Measurements from ENCODE around the gene KCNIP1.

Gene KCNIP1

GRCh38 chr5:170493028-170493820 lies 10.6 kb upstream of the KCNIP1 start:
- no peak for DNase-seq (ENCODE audit: low read depth in 1 of 2, low spot score in 1 of 2)
- Histone ChIP-seq H3K27ac (replicated peaks) (no peak overlapping the region), H3K27me3 (ENCODE audit: insufficient read depth, poor library complexity, severe bottlenecking) (peaks cover 5% of the 10 kb centered on the region), H3K4me3 (replicated peaks; ENCODE audit: insufficient read depth, low read length) (no peak overlapping the region)
- TF ChIP-seq CTCF (IDR thresholded peaks at IDR 0.05; ENCODE audit: insufficient read depth, low read length), result no peak
- TF ChIP-seq SPI1 (IDR thresholded peaks at IDR 0.05; ENCODE audit: borderline replicate concordance, low read depth), result no peak
- TF ChIP-seq GABPA (IDR thresholded peaks at IDR 0.05; ENCODE audit: low read depth), result no peak
- no peak for TF ChIP-seq REST (IDR thresholded peaks at IDR 0.05; ENCODE audit: insufficient replicate concordance, low read depth)
- TF ChIP-seq POLR2AphosphoS5 (IDR thresholded peaks at IDR 0.05; ENCODE audit: low read depth), result no peak

- H3K27me3 ChIP-seq (ENCODE audit: insufficient read depth, poor library complexity, severe bottlenecking), result peaks cover 5% of the 10 kb centered on the region
- H3K27ac ChIP-seq (replicated peaks), result no peak overlapping the region
- H3K4me3 ChIP-seq (replicated peaks; ENCODE audit: insufficient read depth, low read length), result no peak overlapping the region
- DNase-seq (ENCODE audit: low read depth in 1 of 2, low spot score in 1 of 2), result no peak
- TF ChIP-seq REST (IDR thresholded peaks at IDR 0.05; ENCODE audit: insufficient replicate concordance, low read depth) (no peak), CTCF (IDR thresholded peaks at IDR 0.05; ENCODE audit: insufficient read depth, low read length) (no peak), GABPA (IDR thresholded peaks at IDR 0.05; ENCODE audit: low read depth) (no peak), SPI1 (IDR thresholded peaks at IDR 0.05; ENCODE audit: borderline replicate concordance, low read depth) (no peak), POLR2AphosphoS5 (IDR thresholded peaks at IDR 0.05; ENCODE audit: low read depth) (no peak)
Observed at GRCh38 chr5:170494041-170494440, 9.8 kb upstream of the KCNIP1 start.

GRCh38 chr5:170495825-170496661 lies 7.8 kb upstream of the KCNIP1 start:
- TF ChIP-seq CTCF (IDR thresholded peaks at IDR 0.05; ENCODE audit: insufficient read depth, low read length), result no peak
- no peak for TF ChIP-seq POLR2AphosphoS5 (IDR thresholded peaks at IDR 0.05; ENCODE audit: low read depth)
- TF ChIP-seq REST (IDR thresholded peaks at IDR 0.05; ENCODE audit: insufficient replicate concordance, low read depth), result no peak
- no peak for TF ChIP-seq SPI1 (IDR thresholded peaks at IDR 0.05; ENCODE audit: borderline replicate concordance, low read depth)
- no peak for TF ChIP-seq GABPA (IDR thresholded peaks at IDR 0.05; ENCODE audit: low read depth)
- Histone ChIP-seq H3K4me3 (replicated peaks; ENCODE audit: insufficient read depth, low read length) (no peak overlapping the region), H3K27ac (replicated peaks) (no peak overlapping the region), H3K27me3 (ENCODE audit: insufficient read depth, poor library complexity, severe bottlenecking) (peaks cover 5% of the 10 kb centered on the region)
- DNase-seq (ENCODE audit: low read depth in 1 of 2, low spot score in 1 of 2), result no peak

All from HL-60 (cell line).